ENCODE data around the gene U2AF1L4.

Gene U2AF1L4

GRCh38 chr19:35738021-35738886 is 7.0 kb downstream of the U2AF1L4 start:
- Histone ChIP-seq H2AFZ (ENCODE audit: low read length, unreplicated experiment) (no peak overlapping the region), H3K4me1 (ENCODE audit: control insufficient read depth, insufficient read depth, low read length, unreplicated experiment) (no peaks in the 10 kb centered on the region), H3K4me3 (ENCODE audit: low read depth, low read length) (no peak overlapping the region), H3K36me3 (ENCODE audit: insufficient read depth, low read length) (no peaks in the 10 kb centered on the region), H3K27me3 (ENCODE audit: insufficient read depth, low read length) (no peaks in the 10 kb centered on the region), H3K27ac (ENCODE audit: low read depth, low read length) (no peak overlapping the region), H3K79me2 (ENCODE audit: control insufficient read depth, insufficient read depth, low read length, unreplicated experiment) (no peaks in the 10 kb centered on the region)

- H2AFZ ChIP-seq (ENCODE audit: low read length, unreplicated experiment) = no peak overlapping the region
- H3K79me2 ChIP-seq (ENCODE audit: control insufficient read depth, insufficient read depth, low read length, unreplicated experiment) = no peaks in the 10 kb centered on the region
- no peaks in the 10 kb centered on the region for H3K36me3 ChIP-seq (ENCODE audit: insufficient read depth, low read length)
- H3K4me1 ChIP-seq (ENCODE audit: control insufficient read depth, insufficient read depth, low read length, unreplicated experiment) = no peaks in the 10 kb centered on the region
- no peak overlapping the region for H3K4me3 ChIP-seq (ENCODE audit: low read depth, low read length)
- H3K27me3 ChIP-seq (ENCODE audit: insufficient read depth, low read length) = no peaks in the 10 kb centered on the region
- no peak overlapping the region for H3K27ac ChIP-seq (ENCODE audit: low read depth, low read length)
Observed at GRCh38 chr19:35736913-35737886, 8.0 kb downstream of the U2AF1L4 start.

- no peaks in the 10 kb centered on the region for H3K79me2 ChIP-seq (ENCODE audit: control insufficient read depth, insufficient read depth, low read length, unreplicated experiment)
- no peak overlapping the region for H3K27ac ChIP-seq (ENCODE audit: low read depth, low read length)
- H3K4me1 ChIP-seq (ENCODE audit: control insufficient read depth, insufficient read depth, low read length, unreplicated experiment) = no peaks in the 10 kb centered on the region
- H3K36me3 ChIP-seq (ENCODE audit: insufficient read depth, low read length) = no peaks in the 10 kb centered on the region
- H2AFZ ChIP-seq (ENCODE audit: low read length, unreplicated experiment) = no peak overlapping the region
- no peak overlapping the region for H3K4me3 ChIP-seq (ENCODE audit: low read depth, low read length)
- H3K27me3 ChIP-seq (ENCODE audit: insufficient read depth, low read length) = no peaks in the 10 kb centered on the region
Observed at GRCh38 chr19:35734889-35735288, 10.3 kb downstream of the U2AF1L4 start.

- no peaks in the 10 kb centered on the region for H3K36me3 ChIP-seq (ENCODE audit: insufficient read depth, low read length)
- H2AFZ ChIP-seq (ENCODE audit: low read length, unreplicated experiment) = no peak overlapping the region
- H3K27ac ChIP-seq (ENCODE audit: low read depth, low read length) = no peak overlapping the region
Observed at GRCh38 chr19:35734273-35734672, 10.9 kb downstream of the U2AF1L4 start.

DNA sequence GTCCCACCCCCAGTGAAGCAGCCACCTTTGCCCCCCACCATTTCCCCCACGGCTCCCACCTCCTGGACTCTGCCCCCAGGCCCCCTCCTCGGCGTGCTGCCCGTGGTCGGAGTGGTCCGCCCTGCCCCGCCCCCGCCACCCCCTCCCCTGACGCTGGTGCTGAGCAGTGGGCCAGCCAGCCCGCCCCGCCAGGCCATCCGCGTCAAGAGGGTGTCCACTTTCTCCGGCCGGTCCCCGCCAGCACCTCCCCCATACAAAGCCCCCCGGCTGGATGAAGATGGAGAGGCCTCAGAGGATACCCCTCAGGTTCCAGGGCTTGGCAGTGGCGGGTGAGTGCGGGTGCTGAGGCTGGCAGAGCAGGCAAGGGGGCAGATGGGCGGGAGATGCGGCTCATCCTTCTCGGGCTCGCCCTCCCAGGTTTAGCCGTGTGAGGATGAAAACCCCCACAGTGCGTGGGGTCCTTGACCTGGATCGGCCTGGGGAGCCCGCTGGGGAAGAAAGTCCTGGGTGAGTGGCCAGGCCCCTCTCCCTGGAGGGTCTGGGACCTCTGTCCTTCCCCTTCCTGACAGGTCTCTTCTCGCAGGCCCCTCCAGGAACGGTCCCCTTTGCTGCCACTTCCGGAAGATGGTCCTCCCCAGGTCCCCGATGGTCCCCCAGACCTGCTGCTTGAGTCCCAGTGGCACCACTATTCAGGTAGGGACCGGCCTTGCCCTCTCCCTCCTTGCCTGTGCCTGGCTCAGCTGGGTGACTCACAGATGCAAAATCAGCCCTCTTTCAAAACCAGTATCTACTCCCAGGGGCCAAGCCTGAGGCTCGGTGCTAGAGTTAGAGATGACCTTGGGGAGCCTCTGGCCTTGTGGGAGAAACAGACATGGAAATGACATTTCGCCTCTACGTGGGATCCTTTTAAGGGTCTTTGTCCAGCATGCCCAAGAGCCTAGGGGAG is 11.8 kb downstream of the U2AF1L4 start:
- Histone ChIP-seq H3K36me3 (ENCODE audit: insufficient read depth, low read length) (no peaks in the 10 kb centered on the region), H3K27me3 (ENCODE audit: insufficient read depth, low read length) (no peaks in the 10 kb centered on the region), H2AFZ (ENCODE audit: low read length, unreplicated experiment) (no peak overlapping the region), H3K79me2 (ENCODE audit: control insufficient read depth, insufficient read depth, low read length, unreplicated experiment) (no peaks in the 10 kb centered on the region), H3K4me3 (ENCODE audit: low read depth, low read length) (no peak overlapping the region), H3K27ac (ENCODE audit: low read depth, low read length) (no peak overlapping the region), H3K4me1 (ENCODE audit: control insufficient read depth, insufficient read depth, low read length, unreplicated experiment) (no peaks in the 10 kb centered on the region)

More at GRCh38 chr19:35734273-35734672, 10.9 kb downstream of the U2AF1L4 start:
- H3K4me3 ChIP-seq (ENCODE audit: low read depth, low read length) = no peak overlapping the region
- no peaks in the 10 kb centered on the region for H3K79me2 ChIP-seq (ENCODE audit: control insufficient read depth, insufficient read depth, low read length, unreplicated experiment)
- no peaks in the 10 kb centered on the region for H3K27me3 ChIP-seq (ENCODE audit: insufficient read depth, low read length)
- H3K4me1 ChIP-seq (ENCODE audit: control insufficient read depth, insufficient read depth, low read length, unreplicated experiment) = no peaks in the 10 kb centered on the region

GRCh38 chr19:35732540-35733179 is 12.6 kb downstream of the U2AF1L4 start:
- Histone ChIP-seq H2AFZ (ENCODE audit: low read length, unreplicated experiment) (no peak overlapping the region), H3K4me3 (ENCODE audit: low read depth, low read length) (no peak overlapping the region), H3K36me3 (ENCODE audit: insufficient read depth, low read length) (no peaks in the 10 kb centered on the region), H3K79me2 (ENCODE audit: control insufficient read depth, insufficient read depth, low read length, unreplicated experiment) (no peaks in the 10 kb centered on the region), H3K4me1 (ENCODE audit: control insufficient read depth, insufficient read depth, low read length, unreplicated experiment) (no peaks in the 10 kb centered on the region), H3K27me3 (ENCODE audit: insufficient read depth, low read length) (no peaks in the 10 kb centered on the region), H3K27ac (ENCODE audit: low read depth, low read length) (no peak overlapping the region)

GRCh38 chr19:35731779-35732405 is 13.3 kb downstream of the U2AF1L4 start:
- H3K79me2 ChIP-seq (ENCODE audit: control insufficient read depth, insufficient read depth, low read length, unreplicated experiment) = no peaks in the 10 kb centered on the region
- H3K4me1 ChIP-seq (ENCODE audit: control insufficient read depth, insufficient read depth, low read length, unreplicated experiment) = no peaks in the 10 kb centered on the region
- no peak overlapping the region for H2AFZ ChIP-seq (ENCODE audit: low read length, unreplicated experiment)
- H3K27me3 ChIP-seq (ENCODE audit: insufficient read depth, low read length) = no peaks in the 10 kb centered on the region
- no peak overlapping the region for H3K4me3 ChIP-seq (ENCODE audit: low read depth, low read length)
- H3K36me3 ChIP-seq (ENCODE audit: insufficient read depth, low read length) = no peaks in the 10 kb centered on the region
- no peak overlapping the region for H3K27ac ChIP-seq (ENCODE audit: low read depth, low read length)

DNA sequence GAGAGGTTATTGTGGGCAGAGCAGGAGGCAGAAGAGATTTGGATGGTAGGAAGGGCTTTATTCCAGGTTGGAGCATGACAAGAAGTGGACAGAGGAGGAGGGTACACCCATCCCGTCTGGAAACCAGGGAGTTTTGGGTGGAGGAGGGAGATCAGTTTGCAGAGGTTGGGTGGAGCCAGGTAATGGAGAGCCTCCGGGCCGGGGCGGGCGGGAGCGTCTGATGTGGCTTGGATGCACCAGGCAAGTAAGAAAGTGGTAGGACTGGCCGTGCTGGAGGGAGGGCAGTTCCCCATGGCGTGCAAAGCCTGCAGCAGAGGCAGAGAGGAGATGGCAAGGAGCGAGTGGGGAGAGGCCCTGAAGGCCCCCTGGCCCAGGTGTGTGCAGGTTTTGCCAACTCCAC is 13.9 kb downstream of the U2AF1L4 start:
- Histone ChIP-seq H3K4me1 (ENCODE audit: control insufficient read depth, insufficient read depth, low read length, unreplicated experiment) (no peaks in the 10 kb centered on the region), H3K79me2 (ENCODE audit: control insufficient read depth, insufficient read depth, low read length, unreplicated experiment) (no peaks in the 10 kb centered on the region), H3K36me3 (ENCODE audit: insufficient read depth, low read length) (no peaks in the 10 kb centered on the region)

GRCh38 chr19:35730326-35730725 is 14.9 kb downstream of the U2AF1L4 start:
- peaks cover 5% of the 10 kb centered on the region; the same call in 1 of the 2 replicates for H3K36me3 ChIP-seq (ENCODE audit: insufficient read depth, low read length)

More for the DNA sequence above, 13.9 kb downstream of the U2AF1L4 start:
- Histone ChIP-seq H3K4me3 (ENCODE audit: low read depth, low read length) (no peak overlapping the region), H2AFZ (ENCODE audit: low read length, unreplicated experiment) (no peak overlapping the region), H3K27ac (ENCODE audit: low read depth, low read length) (no peak overlapping the region), H3K27me3 (ENCODE audit: insufficient read depth, low read length) (no peaks in the 10 kb centered on the region)

More at GRCh38 chr19:35730326-35730725, 14.9 kb downstream of the U2AF1L4 start:
- Histone ChIP-seq H3K27ac (ENCODE audit: low read depth, low read length) (no peak overlapping the region), H3K27me3 (ENCODE audit: insufficient read depth, low read length) (no peaks in the 10 kb centered on the region), H3K4me1 (ENCODE audit: control insufficient read depth, insufficient read depth, low read length, unreplicated experiment) (no peaks in the 10 kb centered on the region), H3K4me3 (ENCODE audit: low read depth, low read length) (no peak overlapping the region), H2AFZ (ENCODE audit: low read length, unreplicated experiment) (no peak overlapping the region), H3K79me2 (ENCODE audit: control insufficient read depth, insufficient read depth, low read length, unreplicated experiment) (no peaks in the 10 kb centered on the region)

Measured in ACC112 (cell line).